ENCODE measurements around the gene FARSA.

The FARSA gene

GRCh38 chr19:12973236-12973635 lies 39.7 kb upstream of the FARSA start:
- no peak for DNase-seq (ENCODE audit: low read depth)
- no peak overlapping the region for H3K4me3 ChIP-seq (ENCODE audit: low read length)
- TF ChIP-seq CTCF (IDR thresholded peaks at IDR 0.05; ENCODE audit: insufficient read depth, low read depth, low read length, missing control alignments) = no peak

DNA sequence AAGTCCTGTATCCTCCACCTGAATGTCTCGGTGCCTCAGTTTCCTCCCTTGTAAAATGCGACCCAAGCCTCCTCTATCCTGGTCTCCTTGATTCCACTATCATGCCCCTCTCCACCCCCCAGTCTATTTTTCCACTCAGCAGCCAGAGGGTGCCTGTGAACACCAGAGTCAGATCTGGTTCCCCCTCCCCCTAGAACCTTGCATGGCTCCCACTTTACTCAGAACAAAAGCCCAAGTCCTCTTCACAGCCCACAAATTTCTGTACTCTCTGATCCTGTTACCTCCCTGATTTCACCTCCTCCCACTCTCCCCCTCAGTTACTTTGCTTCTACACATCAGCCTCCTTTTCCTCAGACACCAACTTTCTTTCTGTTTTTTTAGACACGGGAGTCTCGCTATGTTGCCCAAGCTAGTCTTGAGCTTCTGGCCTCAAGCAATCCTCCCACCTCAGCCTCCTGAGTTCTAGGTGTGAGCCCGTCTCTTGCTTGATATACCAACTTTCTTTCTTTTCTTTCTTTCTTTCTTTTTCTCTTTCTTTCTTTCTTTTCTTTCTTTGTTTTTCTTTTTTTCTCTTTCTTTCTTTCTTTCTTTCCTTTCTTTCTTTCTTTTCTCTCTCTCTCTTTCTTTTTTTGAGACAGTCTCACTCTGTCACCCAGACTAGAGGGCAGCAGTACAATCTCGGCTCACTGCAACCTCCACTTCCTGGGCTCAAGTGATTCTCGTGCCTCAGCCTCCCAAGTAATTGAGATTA lies 36.7 kb upstream of the FARSA start:
- no peak for TF ChIP-seq CTCF (IDR thresholded peaks at IDR 0.05; ENCODE audit: insufficient read depth, low read depth, low read length, missing control alignments)
- no peak for DNase-seq (ENCODE audit: low read depth)
- no peak overlapping the region for H3K4me3 ChIP-seq (ENCODE audit: low read length)

DNA sequence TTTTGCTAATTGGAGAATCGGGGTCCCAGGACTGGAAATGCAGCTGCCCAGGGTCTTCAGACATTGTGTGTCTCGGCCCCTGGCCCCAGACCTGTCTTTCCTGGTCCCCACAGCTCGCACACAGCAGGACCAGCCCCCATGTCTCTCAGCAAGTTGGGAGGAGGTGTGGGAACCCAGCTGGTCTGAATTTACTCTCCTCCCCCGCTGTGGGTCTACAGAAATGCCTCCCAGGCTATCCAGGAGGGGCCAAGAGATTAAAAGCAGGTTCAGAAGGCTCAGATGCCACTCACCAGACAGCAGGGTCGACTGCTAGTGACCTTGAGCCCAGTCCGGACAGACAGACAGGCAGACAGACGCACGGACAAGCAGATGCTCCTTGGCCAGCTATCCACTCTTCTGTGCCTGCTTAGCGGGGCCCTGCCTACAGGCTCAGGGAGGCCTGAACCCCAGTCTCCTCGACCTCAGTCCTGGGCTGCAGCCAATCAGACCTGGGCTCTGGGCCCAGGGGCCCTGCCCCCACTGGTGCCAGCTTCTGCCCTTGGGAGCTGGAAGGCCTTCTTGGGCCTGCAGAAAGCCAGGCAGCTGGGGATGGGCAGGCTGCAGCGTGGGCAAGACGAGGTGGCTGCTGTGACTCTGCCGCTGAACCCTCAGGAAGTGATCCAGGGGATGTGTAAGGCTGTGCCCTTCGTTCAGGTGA lies 35.9 kb upstream of the FARSA start, which contains the start of gene DAND5:
TSS of gene DAND5 (plus strand) at position 285 of the 697 bp plus-strand sequence. CDS start at position 370, 85 bp downstream.
- DNase-seq (ENCODE audit: low read depth) = no peak
- TF ChIP-seq CTCF (IDR thresholded peaks at IDR 0.05; ENCODE audit: insufficient read depth, low read depth, low read length, missing control alignments) = no peak
- H3K4me3 ChIP-seq (ENCODE audit: low read length) = no peak within 1 kb of the TSS

DNA sequence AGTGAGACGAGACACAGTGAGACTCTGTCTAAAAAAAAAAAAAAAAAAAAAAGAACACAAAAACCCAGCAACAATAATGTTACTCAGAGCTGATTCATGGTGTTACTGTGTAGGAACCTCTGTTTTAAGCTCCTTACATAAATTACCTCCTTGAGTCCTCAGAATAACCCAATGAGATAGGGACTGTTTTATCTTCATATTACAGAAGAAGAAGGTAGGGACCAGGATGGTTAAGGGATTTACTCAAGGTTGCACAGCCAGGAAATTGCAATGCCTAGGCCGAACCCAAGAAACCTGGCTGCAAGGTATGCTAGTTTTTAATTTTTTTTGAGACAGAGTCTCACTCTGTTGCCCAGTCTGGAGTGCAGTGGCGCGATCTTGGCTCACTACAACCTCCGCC lies 34.4 kb upstream of the FARSA start:
- no peak for TF ChIP-seq CTCF (IDR thresholded peaks at IDR 0.05; ENCODE audit: insufficient read depth, low read depth, low read length, missing control alignments)

DNA sequence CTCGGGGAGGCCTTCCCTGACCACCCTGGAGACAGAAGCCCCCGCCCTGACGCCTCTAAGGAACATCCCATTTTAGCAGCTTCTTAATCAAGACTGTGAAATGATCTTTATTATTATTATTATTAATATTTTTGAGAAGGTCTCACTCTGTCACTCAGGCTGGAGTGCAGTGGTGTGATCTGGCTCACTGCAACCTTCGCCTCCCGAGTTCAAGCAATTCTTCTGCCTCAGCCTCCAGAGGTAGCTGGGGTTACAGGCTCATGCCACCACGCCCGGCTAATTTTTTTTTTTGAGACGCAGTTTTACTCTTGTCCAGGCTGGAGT lies 32.3 kb upstream of the FARSA start:
- no peak for TF ChIP-seq CTCF (IDR thresholded peaks at IDR 0.05; ENCODE audit: insufficient read depth, low read depth, low read length, missing control alignments)
- DNase-seq (ENCODE audit: low read depth) = no peak
- H3K4me3 ChIP-seq (ENCODE audit: low read length) = no peak overlapping the region

More for the DNA sequence above, 34.4 kb upstream of the FARSA start:
- peak; percentile 58 for DNase-seq (ENCODE audit: low read depth)
- no peak overlapping the region for H3K4me3 ChIP-seq (ENCODE audit: low read length)

DNA sequence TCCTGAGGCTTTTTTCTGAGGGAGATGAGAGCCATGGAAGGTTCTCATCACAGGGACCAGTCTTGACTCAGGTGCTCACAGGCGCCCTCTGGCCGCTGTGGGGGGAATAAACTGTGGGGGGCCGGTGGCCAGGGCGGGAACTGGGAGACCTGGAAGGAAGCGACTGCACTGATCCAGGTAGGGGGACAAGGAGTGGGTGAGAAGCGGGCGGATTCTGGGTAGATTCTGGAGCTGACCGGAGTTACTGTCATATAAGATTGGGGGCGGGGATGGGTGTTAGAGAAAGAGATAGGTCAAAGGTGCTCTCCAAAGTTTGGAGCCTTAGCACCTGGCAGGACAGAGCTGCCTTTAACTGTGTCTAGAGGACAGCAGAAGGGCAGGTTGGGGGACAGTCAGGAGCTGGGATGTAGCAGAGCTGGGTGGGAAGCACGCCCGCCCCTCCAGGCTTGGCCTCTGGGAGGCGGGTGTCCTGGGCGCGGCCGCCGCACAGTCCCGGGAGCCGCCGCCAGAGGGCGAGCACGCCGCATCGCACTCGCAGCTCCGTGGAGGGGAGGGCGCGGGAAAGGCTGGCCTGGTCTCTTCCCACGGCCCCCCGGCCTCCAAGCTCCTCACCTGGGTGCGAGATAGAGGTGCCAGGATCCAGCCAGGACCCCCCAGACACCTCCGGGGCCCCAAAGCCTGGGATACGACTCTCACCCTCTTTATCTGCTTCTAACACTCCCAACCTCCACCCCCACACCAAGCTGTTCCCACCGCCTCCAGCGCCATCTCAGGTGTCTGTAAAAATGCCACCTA lies 31.7 kb upstream of the FARSA start:
- DNase-seq (ENCODE audit: low read depth) = peak; percentile 76
- TF ChIP-seq CTCF (IDR thresholded peaks at IDR 0.05; ENCODE audit: insufficient read depth, low read depth, low read length, missing control alignments) = peak; percentile 88

More for the DNA sequence above, 31.7 kb upstream of the FARSA start:
- peak overlapping the region; percentile 62 for H3K4me3 ChIP-seq (ENCODE audit: low read length)
